Measurements from ENCODE around the gene MRPS18B. TPM values are rescaled to one million over a fixed set of nuclear protein-coding genes. Genes with fewer than 3 reads are reported as not detected.

The MRPS18B gene
- total RNA-seq, 2 donors from 2014 or later: 65.6 to 87.7 TPM

DNA sequence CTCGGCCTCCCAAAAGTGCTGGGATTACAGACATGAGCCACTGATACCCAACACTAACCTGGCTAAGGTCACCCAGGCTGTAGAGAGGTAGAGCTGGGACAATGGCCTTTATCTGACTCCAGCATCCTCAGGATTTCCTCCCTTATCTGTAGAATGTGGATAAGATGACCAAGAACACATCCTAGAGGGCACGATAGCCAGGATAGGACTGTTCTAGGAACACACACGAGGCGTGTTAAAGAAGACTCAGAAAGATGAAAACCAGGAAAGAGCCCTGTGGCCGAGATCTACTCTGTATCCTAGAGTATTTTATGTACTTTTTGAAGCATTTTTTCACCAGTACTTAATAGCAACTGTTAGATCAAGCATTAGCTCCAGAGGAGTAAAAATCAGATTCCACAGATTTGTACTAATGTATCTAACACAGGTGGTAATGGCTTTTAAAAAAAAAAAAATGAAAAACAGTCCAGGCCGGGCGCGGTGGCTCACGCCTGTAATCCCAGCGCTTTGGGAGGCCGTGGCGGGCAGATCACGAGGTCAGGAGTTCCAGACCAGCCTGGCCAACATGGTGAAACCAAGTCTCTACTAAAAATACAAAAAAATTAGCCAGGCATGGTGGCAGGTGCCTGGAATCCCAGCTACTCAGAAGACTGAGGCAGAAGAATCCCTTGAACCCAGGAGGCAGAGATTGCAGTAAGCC is 17.9 kb upstream of the MRPS18B start:
- TF ChIP-seq, protein P1, sequence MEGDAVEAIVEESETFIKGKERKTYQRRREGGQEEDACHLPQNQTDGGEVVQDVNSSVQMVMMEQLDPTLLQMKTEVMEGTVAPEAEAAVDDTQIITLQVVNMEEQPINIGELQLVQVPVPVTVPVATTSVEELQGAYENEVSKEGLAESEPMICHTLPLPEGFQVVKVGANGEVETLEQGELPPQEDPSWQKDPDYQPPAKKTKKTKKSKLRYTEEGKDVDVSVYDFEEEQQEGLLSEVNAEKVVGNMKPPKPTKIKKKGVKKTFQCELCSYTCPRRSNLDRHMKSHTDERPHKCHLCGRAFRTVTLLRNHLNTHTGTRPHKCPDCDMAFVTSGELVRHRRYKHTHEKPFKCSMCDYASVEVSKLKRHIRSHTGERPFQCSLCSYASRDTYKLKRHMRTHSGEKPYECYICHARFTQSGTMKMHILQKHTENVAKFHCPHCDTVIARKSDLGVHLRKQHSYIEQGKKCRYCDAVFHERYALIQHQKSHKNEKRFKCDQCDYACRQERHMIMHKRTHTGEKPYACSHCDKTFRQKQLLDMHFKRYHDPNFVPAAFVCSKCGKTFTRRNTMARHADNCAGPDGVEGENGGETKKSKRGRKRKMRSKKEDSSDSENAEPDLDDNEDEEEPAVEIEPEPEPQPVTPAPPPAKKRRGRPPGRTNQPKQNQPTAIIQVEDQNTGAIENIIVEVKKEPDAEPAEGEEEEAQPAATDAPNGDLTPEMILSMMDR (IDR thresholded peaks at IDR 0.05): no peak
- peaks cover 47% of the 10 kb centered on the region for H3K36me3 ChIP-seq
- no peak overlapping the region for H3K27ac ChIP-seq

DNA sequence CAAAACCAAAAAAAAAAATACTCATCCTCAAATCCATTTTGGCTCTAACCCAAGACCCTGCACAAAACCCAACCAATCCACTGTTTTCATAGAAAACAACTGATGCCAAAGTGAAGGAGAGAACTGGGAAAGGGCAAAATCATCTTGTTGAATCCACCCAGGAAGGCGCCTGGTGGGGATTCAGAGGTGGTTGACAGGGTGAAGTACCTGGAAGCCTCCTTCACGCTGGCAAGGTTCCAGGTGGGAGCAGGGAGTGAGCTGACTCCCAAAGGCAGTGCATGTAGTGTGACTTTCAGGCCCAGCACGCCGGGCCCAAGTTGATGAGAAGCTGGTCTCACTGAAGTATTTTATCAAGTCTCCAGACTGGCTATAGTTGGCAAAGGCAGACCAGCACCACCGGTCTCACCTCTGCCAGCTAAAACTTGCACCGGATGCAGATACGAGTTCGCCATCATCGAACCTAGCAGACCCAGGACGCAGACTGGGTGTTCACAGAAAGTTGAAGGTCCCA is 17.1 kb upstream of the MRPS18B start:
- TF ChIP-seq, protein P1 (IDR thresholded peaks at IDR 0.05): no peak
- H3K9me3 ChIP-seq: no peaks in the 10 kb centered on the region
- DNase-seq (ENCODE audit: low spot score): no peak
- H3K4me1 ChIP-seq: no peaks in the 10 kb centered on the region
- no peak overlapping the region for H3K27ac ChIP-seq
- peaks cover 55% of the 10 kb centered on the region for H3K36me3 ChIP-seq
- no peaks in the 10 kb centered on the region for H3K27me3 ChIP-seq
- H3K4me3 ChIP-seq: no peak overlapping the region

More for the DNA sequence above, 17.9 kb upstream of the MRPS18B start:
- Histone ChIP-seq H3K9me3 (no peaks in the 10 kb centered on the region), H3K4me3 (no peak overlapping the region), H3K4me1 (no peaks in the 10 kb centered on the region), H3K27me3 (no peaks in the 10 kb centered on the region)
- DNase-seq (ENCODE audit: low spot score): no peak

DNA sequence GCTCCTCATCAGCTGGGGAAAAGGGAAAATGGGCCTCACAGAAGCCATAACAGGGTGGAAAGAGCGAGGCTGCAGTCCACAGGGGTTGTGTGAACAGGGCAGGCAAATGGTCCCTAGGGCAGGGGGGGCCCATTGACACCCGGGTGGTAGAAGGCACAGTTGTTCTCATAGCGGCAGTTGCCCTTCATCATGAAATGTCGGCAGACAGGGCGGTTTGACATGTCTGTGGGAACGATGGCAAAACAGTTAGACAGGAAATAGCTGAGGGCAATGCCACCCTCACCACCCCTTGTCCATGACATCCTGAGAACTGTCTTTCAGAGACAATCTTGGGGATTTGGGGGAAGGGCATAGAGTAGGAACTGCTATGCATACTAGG is 16.2 kb upstream of the MRPS18B start:
- H3K36me3 ChIP-seq: peaks cover 64% of the 10 kb centered on the region
- no peaks in the 10 kb centered on the region for H3K27me3 ChIP-seq
- no peak overlapping the region for H3K27ac ChIP-seq
- TF ChIP-seq, protein P1 (IDR thresholded peaks at IDR 0.05): no peak
- H3K4me1 ChIP-seq: no peaks in the 10 kb centered on the region
- DNase-seq (ENCODE audit: low spot score): no peak
- H3K4me3 ChIP-seq: no peak overlapping the region
- H3K9me3 ChIP-seq: no peaks in the 10 kb centered on the region

DNA sequence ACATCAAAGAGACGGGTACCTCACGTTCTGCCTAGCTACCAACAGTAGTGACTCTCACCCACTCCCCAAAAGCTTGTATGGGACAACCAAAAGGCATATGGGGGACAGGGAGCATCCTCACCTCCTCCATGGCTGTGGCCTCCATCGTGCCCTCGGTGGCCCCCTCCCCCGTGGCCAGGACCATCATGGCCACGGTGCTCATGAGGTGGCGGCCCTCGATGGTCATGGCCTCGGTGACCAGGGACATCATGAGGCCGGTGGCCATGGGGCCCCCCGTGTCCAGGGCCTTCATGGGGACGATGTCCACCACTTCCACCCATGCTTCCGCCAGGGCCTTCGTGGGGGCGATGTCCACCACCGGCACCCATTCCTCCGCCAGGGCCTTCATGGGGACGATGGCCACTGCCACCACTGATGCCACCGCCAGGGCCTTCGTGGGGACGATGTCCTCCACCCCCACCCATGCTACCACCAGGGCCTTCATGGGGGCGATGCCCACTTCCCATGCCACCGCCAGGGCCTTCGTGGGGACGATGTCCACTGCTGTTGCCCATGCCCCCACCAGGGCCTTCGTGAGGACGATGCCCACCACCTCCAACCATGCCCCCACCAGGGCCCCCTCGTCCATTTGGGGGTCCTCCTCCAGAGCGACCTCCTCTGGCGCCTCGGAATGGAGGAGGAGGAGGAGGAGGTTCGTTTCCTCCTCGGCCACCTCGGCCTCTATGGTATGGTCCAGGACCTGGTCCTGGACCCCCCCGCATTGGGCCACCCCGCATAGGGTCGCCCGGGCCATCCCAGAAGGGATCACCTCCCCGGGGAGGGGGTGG is 15.6 kb upstream of the MRPS18B start:
- Histone ChIP-seq H3K4me1 (no peaks in the 10 kb centered on the region), H3K27me3 (no peaks in the 10 kb centered on the region), H3K36me3 (peaks cover 70% of the 10 kb centered on the region), H3K9me3 (no peaks in the 10 kb centered on the region), H3K27ac (no peak overlapping the region), H3K4me3 (no peak overlapping the region)
- DNase-seq (ENCODE audit: low spot score): no peak
- TF ChIP-seq, protein P1 (IDR thresholded peaks at IDR 0.05): no peak

DNA sequence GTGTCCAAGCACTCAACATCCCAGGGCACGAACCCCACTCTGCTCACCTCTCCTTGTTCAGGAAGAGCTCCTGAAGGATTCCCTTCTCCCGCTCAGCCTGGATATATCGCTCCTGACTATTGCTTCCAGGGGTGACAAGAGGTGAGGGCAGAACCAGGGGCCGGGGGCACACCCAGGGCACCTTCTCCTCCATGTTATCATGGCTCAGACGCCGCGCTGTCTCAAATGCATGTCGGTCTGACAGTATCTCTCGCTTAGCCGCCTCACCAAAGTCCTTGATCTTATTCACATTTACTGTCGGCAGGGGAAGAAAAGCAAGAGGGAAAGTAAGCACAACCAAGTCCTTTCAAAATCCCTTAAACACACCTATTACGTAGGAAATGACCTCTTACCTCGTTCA is 13.7 kb upstream of the MRPS18B start:
- peaks cover 89% of the 10 kb centered on the region for H3K36me3 ChIP-seq
- H3K4me1 ChIP-seq: no peaks in the 10 kb centered on the region
- TF ChIP-seq, protein P1 (IDR thresholded peaks at IDR 0.05): no peak
- H3K4me3 ChIP-seq: no peak overlapping the region
- no peaks in the 10 kb centered on the region for H3K9me3 ChIP-seq
- H3K27ac ChIP-seq: no peak overlapping the region
- no peak for DNase-seq (ENCODE audit: low spot score)
- no peaks in the 10 kb centered on the region for H3K27me3 ChIP-seq
